Endothelial cell (in vitro differentiated cells): Measurements from ENCODE around the gene VPS18. TPM values are rescaled to one million over a fixed set of nuclear protein-coding genes. Genes with fewer than 3 reads are reported as not detected.

Experiments used
- DNase-seq: peaks from one replicate; pipeline ENCODE4 v3.0.0; 2021; ENCODE audit warnings: low spot score
- H3K27ac Mint-ChIP-seq: one replicate; pipeline ENCODE4 v1.8.0; 2021; ENCODE audit warnings: mixed read lengths, inconsistent platforms; ENCODE audit not compliant: unreplicated experiment
- H3K27me3 Mint-ChIP-seq: one replicate; pipeline ENCODE4 v1.8.0; 2021; ENCODE audit warnings: mild to moderate bottlenecking, moderate library complexity, mixed read lengths, inconsistent platforms; ENCODE audit not compliant: unreplicated experiment
- H3K36me3 Mint-ChIP-seq: one replicate; pipeline ENCODE4 v1.8.0; 2021; ENCODE audit warnings: mild to moderate bottlenecking, low read depth, mixed read lengths, inconsistent platforms; ENCODE audit not compliant: unreplicated experiment
- H3K4me1 Mint-ChIP-seq: one replicate; pipeline ENCODE4 v1.8.0; 2021; ENCODE audit warnings: mild to moderate bottlenecking, mixed read lengths, inconsistent platforms; ENCODE audit not compliant: unreplicated experiment
- H3K4me3 Mint-ChIP-seq: one replicate; pipeline ENCODE4 v1.8.0; 2021; ENCODE audit warnings: mild to moderate bottlenecking, mixed read lengths, inconsistent platforms; ENCODE audit not compliant: unreplicated experiment
- H3K9me3 Mint-ChIP-seq: one replicate; pipeline ENCODE4 v1.8.0; 2021; ENCODE audit warnings: mixed read lengths, inconsistent platforms; ENCODE audit not compliant: unreplicated experiment
- CTCF ChIP-seq: fragments of 200-600 bp; sonication (generic); IDR thresholded peaks from one replicate; pipeline ENCODE4 v1.5.0; 2021; ENCODE audit warnings: antibody characterized with exemption; ENCODE audit not compliant: unreplicated experiment
- total RNA-seq: library from RNA; stranded (reverse); fragmentation: NEBNext Ultra II Directional; extraction: Animal tissue kit (Norgen Biotek cat#: 25700); gene quantifications from one replicate; pipeline ENCODE4 v1.2.1, GENCODE V29; 2021; ENCODE audit not compliant: unreplicated experiment

The VPS18 gene
- total RNA-seq, 1 donor from 2014 or later: 39.2 TPM

GRCh38 chr15:40936709-40937666, 42.7 kb downstream of the VPS18 start:
- peak overlapping the region; percentile 97 for H3K4me3 Mint-ChIP-seq
- peaks cover 69% of the 10 kb centered on the region for H3K36me3 Mint-ChIP-seq
- no peaks in the 10 kb centered on the region for H3K9me3 Mint-ChIP-seq
- H3K27ac Mint-ChIP-seq: peak overlapping the region; percentile 53
- peaks cover 34% of the 10 kb centered on the region for H3K27me3 Mint-ChIP-seq
- TF ChIP-seq CTCF: no peak
- H3K4me1 Mint-ChIP-seq: peaks cover 76% of the 10 kb centered on the region
- no peak for DNase-seq

- Mint-ChIP-seq H3K36me3 (peaks cover 64% of the 10 kb centered on the region), H3K9me3 (no peaks in the 10 kb centered on the region), H3K27ac (peak overlapping the region; percentile 63), H3K27me3 (peaks cover 35% of the 10 kb centered on the region), H3K4me3 (peak overlapping the region; percentile 97), H3K4me1 (peaks cover 74% of the 10 kb centered on the region)
- no peak for TF ChIP-seq CTCF
- DNase-seq: no peak
Observed at GRCh38 chr15:40937762-40938535, 43.7 kb downstream of the VPS18 start.

GRCh38 chr15:40938536-40938870, 44.3 kb downstream of the VPS18 start:
- no peak for DNase-seq
- Mint-ChIP-seq H3K27me3 (peaks cover 33% of the 10 kb centered on the region), H3K9me3 (no peaks in the 10 kb centered on the region), H3K4me3 (peak overlapping the region; percentile 97), H3K4me1 (peaks cover 72% of the 10 kb centered on the region), H3K36me3 (peaks cover 60% of the 10 kb centered on the region), H3K27ac (peak overlapping the region; percentile 18)
- no peak for TF ChIP-seq CTCF

- Mint-ChIP-seq H3K36me3 (peaks cover 53% of the 10 kb centered on the region), H3K4me3 (peak overlapping the region; percentile 91), H3K4me1 (peaks cover 56% of the 10 kb centered on the region), H3K9me3 (no peaks in the 10 kb centered on the region), H3K27me3 (peaks cover 28% of the 10 kb centered on the region), H3K27ac (peak overlapping the region; percentile 94)
- no peak for TF ChIP-seq CTCF
- peak; percentile 39 for DNase-seq
Observed at GRCh38 chr15:40940296-40940801, 46.1 kb downstream of the VPS18 start.
